Right lobe of liver (tissue), 4 donors: Measurements from ENCODE around the gene CLMP.

Source experiments
- POLR2A ChIP-seq: fragments of 450-650 bp; IDR thresholded peaks from one replicate; pipeline ENCODE4 v1.6.1; 2017; ENCODE audit warnings: antibody characterized with exemption, mild to moderate bottlenecking
- TF ChIP-seq, protein P1 (sequence below), 4 donors: fragments of 200-600 bp in 3 of 4; fragments of 450-650 bp in 1 of 4; IDR thresholded peaks; one replicate each; pipeline versions ENCODE4 v1.5.1 to v1.8.0; 2016 to 2022; ENCODE audit warnings: antibody characterized with exemption in 4 of 4, mild to moderate bottlenecking in 2 of 4
- donor health status: DM: no; HTN: no; CAD: no.
- donor health status: DM: no; HTN: no; CAD: no.
- donor health status: DM: no; HTN: yes; CAD: no.

DNA sequence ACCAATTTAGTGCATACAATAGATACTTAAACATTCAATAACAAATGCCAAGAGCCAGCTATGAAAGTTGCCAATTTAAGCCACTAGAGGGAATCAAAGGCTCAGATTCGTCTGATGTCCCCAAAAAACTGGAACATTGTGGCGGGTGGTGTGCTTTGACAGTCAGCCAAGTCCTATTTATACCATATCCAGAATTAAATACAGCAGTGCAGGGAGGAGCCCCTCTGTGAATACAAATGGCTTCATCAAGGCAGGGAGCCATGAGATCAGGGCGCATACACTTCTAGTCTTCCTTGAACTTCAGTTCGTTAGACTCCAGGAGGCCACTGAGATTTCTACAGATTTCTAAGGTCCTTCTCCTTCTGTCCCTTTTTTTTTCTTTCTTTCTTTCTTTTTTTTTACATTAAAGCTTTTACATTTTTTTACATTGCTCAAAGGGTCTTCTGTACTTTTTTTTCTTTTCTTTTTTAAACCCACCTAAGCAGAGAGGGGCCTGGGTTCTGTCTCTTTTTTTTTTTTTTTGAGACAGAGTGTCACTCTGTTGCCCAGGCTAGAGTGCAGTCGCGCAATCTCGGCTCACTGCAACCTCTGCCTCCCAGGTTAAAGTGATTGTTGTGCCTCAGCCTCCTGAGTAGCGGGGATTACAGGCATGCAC, 91.6 kb downstream of the CLMP start:
- TF ChIP-seq, protein P1, sequence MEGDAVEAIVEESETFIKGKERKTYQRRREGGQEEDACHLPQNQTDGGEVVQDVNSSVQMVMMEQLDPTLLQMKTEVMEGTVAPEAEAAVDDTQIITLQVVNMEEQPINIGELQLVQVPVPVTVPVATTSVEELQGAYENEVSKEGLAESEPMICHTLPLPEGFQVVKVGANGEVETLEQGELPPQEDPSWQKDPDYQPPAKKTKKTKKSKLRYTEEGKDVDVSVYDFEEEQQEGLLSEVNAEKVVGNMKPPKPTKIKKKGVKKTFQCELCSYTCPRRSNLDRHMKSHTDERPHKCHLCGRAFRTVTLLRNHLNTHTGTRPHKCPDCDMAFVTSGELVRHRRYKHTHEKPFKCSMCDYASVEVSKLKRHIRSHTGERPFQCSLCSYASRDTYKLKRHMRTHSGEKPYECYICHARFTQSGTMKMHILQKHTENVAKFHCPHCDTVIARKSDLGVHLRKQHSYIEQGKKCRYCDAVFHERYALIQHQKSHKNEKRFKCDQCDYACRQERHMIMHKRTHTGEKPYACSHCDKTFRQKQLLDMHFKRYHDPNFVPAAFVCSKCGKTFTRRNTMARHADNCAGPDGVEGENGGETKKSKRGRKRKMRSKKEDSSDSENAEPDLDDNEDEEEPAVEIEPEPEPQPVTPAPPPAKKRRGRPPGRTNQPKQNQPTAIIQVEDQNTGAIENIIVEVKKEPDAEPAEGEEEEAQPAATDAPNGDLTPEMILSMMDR (IDR thresholded peaks at IDR 0.05): peak; percentile 47 to 61 (median 52)
- TF ChIP-seq POLR2A: no peak
